Peyer's patch (tissue), 4 donors: ENCODE results near the gene MILR1.

Experiments
- POLR2A ChIP-seq, 2 donors: fragments of 450-650 bp; IDR thresholded peaks; one replicate each; pipeline ENCODE4 v1.5.1; 2017; ENCODE audit warnings: antibody characterized with exemption in 2 of 2, mild to moderate bottlenecking in 2 of 2, moderate library complexity in 2 of 2
- TF ChIP-seq, protein P1 (sequence below), 6 experiments: fragments of 450-650 bp in 4 of 6; fragments of 200-600 bp in 2 of 6; sonication (generic) in 1 of 6; IDR thresholded peaks; one replicate each; pipeline ENCODE4 v1.5.1; 2017 to 2019; ENCODE audit warnings: antibody characterized with exemption in 6 of 6, mild to moderate bottlenecking in 3 of 6, moderate library complexity in 1 of 6

DNA sequence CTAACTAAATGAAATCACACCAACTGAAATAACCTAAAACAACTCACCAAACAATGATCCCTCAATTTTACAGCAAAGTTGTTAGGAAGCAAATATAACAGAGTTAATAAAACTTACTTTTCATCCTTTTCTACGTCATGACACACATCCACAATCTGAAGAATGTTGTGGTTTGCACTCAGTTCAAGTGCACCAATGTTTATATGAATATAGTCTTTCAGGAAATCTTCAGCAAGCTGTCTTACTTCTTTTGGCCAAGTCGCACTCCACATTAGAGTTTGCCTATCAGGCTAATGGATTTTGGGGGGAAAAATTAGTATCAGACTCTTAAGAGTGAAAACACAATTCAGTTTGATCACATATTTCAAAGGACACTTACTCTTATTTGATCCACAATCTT is 53.9 kb downstream of the MILR1 start:
- TF ChIP-seq, protein P1, sequence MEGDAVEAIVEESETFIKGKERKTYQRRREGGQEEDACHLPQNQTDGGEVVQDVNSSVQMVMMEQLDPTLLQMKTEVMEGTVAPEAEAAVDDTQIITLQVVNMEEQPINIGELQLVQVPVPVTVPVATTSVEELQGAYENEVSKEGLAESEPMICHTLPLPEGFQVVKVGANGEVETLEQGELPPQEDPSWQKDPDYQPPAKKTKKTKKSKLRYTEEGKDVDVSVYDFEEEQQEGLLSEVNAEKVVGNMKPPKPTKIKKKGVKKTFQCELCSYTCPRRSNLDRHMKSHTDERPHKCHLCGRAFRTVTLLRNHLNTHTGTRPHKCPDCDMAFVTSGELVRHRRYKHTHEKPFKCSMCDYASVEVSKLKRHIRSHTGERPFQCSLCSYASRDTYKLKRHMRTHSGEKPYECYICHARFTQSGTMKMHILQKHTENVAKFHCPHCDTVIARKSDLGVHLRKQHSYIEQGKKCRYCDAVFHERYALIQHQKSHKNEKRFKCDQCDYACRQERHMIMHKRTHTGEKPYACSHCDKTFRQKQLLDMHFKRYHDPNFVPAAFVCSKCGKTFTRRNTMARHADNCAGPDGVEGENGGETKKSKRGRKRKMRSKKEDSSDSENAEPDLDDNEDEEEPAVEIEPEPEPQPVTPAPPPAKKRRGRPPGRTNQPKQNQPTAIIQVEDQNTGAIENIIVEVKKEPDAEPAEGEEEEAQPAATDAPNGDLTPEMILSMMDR (IDR thresholded peaks at IDR 0.05): no peak
- TF ChIP-seq POLR2A (IDR thresholded peaks at IDR 0.05): no peak
